ENCODE measurements around the gene ALOXE3.
A peak's percentile ranks its signal among the peaks of the same experiment; 100 is the strongest.

Gene ALOXE3

DNA sequence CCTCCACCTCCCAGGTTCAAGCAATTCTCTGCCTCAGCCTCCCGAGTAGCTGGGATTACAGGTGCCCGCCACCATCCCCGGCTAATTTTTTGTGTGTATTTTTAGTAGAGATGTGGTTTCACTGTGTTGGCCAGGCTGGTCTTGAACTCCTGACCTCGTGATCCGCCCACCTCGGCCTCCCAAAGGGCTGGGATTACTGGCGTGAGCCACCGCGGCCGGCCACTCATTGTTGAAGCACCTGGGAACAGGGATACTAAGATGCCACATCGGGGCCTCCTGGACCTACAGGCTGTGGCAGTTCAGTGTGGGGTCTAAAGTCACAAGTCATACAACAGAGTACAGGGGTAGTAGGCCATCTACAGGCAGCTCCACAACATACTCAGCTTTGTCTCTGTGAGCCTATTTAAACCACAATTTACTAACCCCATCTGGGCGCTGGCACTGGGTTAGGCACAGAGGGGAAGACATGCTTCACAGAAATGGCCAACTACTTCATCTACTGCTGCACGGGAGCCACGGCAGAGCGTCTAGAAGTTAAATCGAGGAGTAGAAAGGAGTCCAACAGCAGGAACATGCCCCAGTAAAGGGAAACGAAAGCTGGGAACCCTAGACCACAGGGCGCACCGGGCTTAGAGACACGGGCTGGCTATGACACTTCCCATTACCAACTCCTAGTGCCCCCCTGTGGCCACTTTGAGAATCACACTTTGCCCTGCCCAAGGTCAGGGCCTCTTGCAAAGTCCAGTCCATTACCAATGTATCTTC is 40.1 kb upstream of the ALOXE3 start:
- no peak overlapping the region for H3K4me3 ChIP-seq (replicated peaks in 1 of 2; ENCODE audit: low read depth in 2 of 2, low read length in 2 of 2)

DNA sequence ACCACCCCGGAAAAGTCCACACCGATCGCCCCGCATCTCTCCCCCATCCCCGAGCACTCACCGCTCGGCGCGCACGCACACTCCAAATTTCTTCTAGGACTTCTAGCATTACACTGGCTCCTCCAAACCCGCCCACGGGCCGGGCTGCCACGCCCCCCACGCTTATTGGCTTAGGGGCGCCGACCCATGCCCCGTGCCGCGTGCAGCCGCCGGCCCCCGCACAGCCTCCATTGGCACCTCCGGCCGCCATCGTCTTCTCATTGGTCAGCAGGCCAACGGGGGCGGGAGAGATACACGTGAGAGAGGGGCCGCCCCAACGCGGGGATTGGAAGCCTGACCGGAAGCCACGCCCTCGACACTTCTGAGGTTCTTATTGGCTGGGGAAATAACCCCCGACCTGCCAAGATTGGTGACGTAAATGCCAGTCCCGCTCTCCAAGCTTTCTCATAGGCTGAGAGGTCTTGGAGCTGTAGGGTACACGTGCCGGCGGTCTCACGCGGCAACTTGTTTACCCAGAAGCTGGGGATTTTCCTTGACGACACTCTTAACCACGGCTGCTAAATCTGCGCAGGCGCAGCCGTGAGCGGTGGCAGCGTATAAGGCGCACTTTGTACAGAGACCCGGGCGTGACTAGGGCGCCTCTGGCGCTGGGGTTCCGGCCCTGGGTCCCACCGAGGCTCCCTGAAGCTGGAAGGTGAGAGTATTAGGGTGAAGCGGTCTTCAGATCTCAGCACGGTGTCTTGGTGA is 38.1 kb upstream of the ALOXE3 start:
- peak overlapping the region; percentile 70 to 82 for H3K4me3 ChIP-seq (replicated peaks in 1 of 2; ENCODE audit: low read depth in 2 of 2, low read length in 2 of 2)
- TF ChIP-seq, protein P1, sequence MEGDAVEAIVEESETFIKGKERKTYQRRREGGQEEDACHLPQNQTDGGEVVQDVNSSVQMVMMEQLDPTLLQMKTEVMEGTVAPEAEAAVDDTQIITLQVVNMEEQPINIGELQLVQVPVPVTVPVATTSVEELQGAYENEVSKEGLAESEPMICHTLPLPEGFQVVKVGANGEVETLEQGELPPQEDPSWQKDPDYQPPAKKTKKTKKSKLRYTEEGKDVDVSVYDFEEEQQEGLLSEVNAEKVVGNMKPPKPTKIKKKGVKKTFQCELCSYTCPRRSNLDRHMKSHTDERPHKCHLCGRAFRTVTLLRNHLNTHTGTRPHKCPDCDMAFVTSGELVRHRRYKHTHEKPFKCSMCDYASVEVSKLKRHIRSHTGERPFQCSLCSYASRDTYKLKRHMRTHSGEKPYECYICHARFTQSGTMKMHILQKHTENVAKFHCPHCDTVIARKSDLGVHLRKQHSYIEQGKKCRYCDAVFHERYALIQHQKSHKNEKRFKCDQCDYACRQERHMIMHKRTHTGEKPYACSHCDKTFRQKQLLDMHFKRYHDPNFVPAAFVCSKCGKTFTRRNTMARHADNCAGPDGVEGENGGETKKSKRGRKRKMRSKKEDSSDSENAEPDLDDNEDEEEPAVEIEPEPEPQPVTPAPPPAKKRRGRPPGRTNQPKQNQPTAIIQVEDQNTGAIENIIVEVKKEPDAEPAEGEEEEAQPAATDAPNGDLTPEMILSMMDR (IDR thresholded peaks at IDR 0.05; ENCODE audit: low read depth, low read length) = no peak
- peak; percentile 100 for DNase-seq (ENCODE audit: low read depth in 2 of 2)

More for the DNA sequence above, 40.1 kb upstream of the ALOXE3 start:
- TF ChIP-seq, protein P1 (IDR thresholded peaks at IDR 0.05; ENCODE audit: low read depth, low read length) = peak; percentile 88
- DNase-seq (ENCODE audit: low read depth in 2 of 2) = peak; percentile 95

DNA sequence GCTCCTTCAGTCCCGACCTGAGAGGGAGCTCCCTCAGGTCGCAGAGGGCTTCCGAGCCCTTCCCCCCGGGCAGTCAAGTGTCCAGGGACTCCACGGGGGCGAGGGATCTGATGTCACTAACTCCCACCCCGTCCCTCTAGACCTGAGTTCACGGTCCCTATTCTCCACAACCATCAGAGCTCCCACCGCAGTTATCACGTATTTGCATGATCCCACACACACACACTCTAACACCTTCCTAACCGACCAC is 37.6 kb upstream of the ALOXE3 start:
- no peak for DNase-seq (ENCODE audit: low read depth in 2 of 2)
- TF ChIP-seq, protein P1 (IDR thresholded peaks at IDR 0.05; ENCODE audit: low read depth, low read length) = no peak
- peak overlapping the region; percentile 70 to 82 for H3K4me3 ChIP-seq (replicated peaks in 1 of 2; ENCODE audit: low read depth in 2 of 2, low read length in 2 of 2)

DNA sequence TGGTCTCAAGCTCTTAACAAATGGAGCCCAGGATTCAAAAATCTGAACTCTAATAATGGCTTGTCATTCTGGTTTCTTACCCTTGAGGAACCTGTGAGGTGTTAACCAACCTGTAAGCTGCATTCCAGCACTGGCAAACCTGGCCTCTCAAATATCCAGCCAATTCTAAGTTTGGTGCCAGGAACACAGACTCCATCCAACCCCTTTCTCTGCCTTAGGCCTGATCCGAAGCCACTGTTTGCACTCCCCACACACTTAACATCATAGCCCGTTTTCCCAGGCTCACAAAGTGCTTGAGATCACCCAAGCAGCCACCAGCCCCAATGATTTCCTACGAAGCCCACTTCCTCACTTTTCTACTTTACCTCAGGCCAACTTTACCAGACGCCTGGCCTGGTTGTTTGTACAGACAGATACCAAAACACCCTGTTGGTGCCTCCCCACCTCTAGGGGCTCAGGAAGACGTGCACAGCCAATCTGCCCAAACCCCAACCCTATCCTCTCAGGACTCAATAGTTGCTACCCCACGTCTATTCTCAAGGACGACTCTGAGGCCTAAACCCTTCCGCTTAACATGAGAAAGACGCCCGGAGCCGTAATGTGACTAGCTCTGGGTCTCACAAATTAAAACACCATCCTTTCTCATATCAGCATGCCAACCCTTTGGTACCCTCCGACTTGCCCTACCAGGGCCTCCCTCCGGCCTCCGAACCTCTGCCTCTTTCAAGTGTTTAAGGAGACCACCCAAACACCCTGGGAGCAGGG is 37.1 kb upstream of the ALOXE3 start:
- DNase-seq (ENCODE audit: low read depth in 2 of 2) = peak in 1 of 2 donors; percentile 38
- H3K4me3 ChIP-seq (replicated peaks in 1 of 2; ENCODE audit: low read depth in 2 of 2, low read length in 2 of 2) = peak overlapping the region; percentile 70 to 82
- TF ChIP-seq, protein P1 (IDR thresholded peaks at IDR 0.05; ENCODE audit: low read depth, low read length) = no peak

DNA sequence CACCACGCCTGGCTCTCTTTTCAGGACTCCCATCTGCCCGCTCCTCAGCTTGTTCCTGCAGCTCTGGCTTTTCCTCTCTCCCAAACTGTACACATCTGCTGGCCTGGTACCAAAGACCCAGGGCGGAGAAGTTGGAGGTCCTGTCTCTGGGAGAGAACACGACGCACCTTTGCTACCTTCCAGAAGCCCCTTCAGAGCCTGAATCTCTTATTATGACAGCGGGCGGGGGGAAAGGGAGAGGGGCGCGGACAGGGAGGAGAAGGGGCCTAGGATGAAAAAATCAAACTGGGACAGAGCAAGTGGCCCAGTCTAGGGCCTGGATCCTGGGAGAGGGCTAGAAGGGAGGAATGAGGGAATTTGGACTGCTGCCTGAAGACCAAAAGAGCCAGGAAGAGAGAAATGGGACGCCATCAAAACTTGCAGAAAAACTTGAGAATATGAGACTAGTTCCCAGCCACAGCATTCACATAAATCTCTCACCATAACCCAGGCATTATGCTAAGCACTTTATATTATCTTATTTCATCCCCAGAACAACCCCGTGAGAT is 36.4 kb upstream of the ALOXE3 start:
- peak overlapping the region; percentile 70 to 82 for H3K4me3 ChIP-seq (replicated peaks in 1 of 2; ENCODE audit: low read depth in 2 of 2, low read length in 2 of 2)
- peak; percentile 34 to 60 for DNase-seq (ENCODE audit: low read depth in 2 of 2)
- TF ChIP-seq, protein P1 (IDR thresholded peaks at IDR 0.05; ENCODE audit: low read depth, low read length) = no peak

DNA sequence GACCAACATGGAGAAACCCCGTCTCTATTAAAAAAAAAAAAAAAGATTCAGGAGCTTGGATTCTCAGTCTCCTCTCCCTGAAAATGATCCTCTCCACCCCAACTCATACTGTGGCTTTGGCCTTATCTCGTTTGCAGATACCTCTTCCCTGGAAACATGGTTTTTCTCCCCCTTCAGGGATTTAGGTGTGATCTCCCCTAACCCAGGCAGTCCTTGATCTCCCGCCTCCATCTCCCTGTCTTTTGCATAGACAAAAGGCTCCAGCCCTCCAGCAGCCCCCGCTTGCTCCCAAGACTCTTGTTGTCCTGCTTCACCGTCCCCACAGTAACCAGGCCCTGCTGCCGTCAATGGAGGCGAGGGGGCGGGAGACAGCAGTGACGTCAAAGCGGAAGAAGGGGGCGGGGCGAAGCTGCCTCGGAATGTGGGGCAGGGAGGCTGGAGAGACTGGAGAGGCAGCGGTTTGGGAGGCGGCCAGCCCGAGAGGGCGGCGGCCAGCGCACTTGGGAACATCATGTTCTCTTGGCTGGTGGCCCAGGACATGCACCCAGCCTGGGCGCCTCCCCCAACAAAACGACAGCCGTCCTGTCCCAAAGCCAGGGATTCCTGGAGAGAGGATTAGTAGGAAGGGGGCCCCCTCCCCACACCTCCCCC is 35.8 kb upstream of the ALOXE3 start:
- DNase-seq (ENCODE audit: low read depth in 2 of 2) = peak; percentile 100
- peak overlapping the region; percentile 70 to 82 for H3K4me3 ChIP-seq (replicated peaks in 1 of 2; ENCODE audit: low read depth in 2 of 2, low read length in 2 of 2)
- TF ChIP-seq, protein P1 (IDR thresholded peaks at IDR 0.05; ENCODE audit: low read depth, low read length) = no peak
